ENCODE data around the gene BBC3.
"Not testable (repeated sequence)": the region's sequence is repeated elsewhere in the genome, so short reads cannot be mapped to it uniquely, and the experiment has no call there.

Gene BBC3, protein sequence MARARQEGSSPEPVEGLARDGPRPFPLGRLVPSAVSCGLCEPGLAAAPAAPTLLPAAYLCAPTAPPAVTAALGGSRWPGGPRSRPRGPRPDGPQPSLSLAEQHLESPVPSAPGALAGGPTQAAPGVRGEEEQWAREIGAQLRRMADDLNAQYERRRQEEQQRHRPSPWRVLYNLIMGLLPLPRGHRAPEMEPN

DNA sequence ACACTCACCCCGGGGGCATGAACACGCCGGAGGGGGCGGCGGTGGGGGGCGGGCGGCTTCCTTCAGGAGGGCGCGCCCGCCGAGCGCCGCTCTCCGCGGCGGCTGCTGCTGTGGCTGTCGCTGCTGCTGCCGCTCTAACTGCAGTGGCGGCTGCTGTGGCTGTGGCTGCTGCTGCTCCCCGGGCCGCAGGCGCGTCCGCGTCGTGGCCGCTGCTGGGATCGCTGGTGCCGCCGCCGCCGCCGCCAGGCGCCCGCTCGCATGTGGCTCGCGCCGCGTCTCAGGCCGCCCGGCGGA is at the start of gene BBC3:
BBC3 (minus strand) TSS at position 279 of the 294 bp plus-strand sequence. CDS start 2,768 bp downstream, outside the sequence.
- no peak for DNase-seq (ENCODE audit: low spot score)

DNA sequence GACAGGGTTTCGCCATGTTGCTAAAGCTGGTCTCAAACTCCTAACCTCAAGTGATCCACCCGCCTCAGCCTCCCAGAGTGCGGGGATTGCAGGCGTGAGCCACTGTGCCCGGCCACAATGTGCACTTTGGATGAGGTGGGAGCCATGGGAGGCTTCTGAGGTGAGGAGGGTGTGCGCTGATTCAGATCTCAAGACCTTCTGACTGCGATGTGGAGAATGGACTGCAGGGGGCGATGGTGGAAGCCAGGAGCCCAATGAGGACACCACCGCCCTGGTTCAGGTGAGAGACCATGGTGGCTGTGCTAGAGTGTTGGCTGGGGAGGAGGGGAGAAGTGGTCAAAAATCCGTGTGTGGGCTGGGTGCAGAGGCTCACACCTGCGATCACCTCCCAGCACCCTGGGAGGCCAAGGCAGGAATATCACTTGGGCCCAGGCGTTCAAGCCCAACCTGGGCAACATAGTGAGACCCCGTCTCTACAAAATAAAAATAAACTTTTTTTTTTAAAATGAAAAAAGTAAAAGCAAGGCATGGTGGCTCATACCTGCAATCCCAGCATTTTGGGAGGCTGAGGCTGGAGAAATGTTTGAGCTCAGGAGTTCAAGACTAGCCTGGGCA is 49.3 kb upstream of the BBC3 start:
- DNase-seq (ENCODE audit: low spot score), result peak; percentile 26

DNA sequence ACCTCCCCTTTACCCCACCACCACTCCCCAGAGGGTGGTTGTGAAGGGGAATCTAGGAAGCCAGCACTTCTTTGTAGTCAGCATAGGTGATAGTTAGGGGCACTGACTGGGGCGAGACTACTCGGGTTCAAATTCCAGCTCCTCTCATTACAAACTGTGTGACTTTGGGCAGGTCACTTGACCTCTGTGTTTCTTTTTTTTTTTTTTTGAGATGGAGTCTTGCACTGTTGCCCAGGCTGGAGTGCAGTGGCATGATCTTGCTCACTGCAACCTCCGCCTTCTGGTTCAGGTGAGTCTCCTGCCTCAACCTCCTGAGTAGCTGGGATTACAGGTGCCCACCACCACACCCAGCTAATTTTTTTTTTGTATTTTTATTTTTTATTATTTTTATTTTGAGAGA is 45.5 kb upstream of the BBC3 start:
- DNase-seq (ENCODE audit: low spot score), result not testable (repeated sequence)

DNA sequence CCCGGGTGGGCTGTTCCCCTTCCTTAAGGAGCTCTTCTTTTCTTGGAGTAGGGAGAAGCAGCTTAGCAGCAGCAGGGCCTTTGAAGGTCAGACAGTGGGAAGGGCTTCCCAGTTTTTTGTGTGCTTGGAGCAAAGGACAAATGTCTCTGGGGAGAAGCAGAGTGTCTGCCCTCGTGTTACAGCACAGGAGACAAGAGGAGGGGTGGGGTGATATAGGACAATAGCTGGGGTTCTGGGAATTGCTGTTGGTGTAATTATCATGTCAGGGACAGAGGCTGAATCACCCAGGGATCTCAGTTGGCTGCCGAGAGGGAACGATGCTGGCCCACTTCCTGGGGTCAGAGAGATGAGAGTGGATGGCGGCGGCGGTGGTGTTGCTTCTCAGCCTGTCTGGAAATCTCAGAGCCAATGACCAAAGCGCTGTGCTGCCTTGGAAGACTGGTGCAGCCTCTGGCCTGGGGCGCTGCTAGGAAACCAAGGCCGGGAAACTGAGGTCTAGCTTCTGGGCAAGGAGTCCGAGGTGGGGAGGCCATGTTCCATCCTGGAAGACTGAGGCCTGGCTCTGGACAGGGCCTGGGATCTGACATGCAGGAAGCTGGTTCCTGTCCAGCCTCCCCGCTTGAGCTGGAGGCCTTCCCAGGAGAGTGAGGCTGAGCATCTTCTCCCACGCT is 44.9 kb upstream of the BBC3 start:
- no peak for DNase-seq (ENCODE audit: low spot score)

DNA sequence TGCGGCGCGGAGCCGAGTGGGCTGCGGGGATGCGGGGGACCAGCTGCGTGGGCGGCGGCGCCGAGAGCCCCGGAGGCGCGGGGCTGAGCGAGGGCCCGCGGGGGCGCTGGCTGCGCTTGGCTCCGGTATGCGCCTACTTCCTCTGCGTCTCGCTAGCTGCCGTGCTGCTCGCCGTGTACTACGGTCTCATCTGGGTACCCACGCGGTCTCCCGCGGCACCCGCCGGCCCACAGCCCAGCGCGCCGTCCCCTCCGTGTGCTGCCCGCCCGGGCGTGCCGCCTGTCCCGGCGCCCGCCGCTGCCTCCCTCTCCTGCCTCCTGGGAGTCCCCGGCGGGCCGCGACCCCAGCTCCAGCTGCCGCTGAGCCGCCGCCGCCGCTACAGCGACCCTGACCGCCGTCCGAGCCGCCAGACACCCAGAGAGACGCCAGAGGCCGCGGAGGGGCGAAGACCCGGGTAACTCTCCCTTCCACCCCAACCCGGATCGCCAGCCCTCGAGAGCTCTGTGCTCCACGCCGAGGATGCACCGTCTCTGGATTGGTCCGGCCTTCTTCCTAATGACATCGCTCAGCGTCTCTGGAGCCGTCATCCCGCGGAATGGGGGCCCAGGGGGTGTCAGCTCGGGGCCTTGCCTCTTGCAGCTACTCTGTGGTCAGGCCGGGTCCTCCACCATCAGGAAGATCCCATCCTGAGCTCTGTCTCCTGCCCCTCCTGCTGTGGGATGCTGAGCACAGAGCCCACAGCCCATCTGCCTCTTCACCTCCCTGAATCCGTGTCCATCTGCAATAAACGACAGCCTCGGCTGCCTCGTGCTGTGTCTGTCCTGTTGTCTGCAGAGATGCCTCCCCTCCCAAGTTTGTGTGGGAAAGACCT is 44.1 kb upstream of the BBC3 start:
- DNase-seq (ENCODE audit: low spot score), result no peak

DNA sequence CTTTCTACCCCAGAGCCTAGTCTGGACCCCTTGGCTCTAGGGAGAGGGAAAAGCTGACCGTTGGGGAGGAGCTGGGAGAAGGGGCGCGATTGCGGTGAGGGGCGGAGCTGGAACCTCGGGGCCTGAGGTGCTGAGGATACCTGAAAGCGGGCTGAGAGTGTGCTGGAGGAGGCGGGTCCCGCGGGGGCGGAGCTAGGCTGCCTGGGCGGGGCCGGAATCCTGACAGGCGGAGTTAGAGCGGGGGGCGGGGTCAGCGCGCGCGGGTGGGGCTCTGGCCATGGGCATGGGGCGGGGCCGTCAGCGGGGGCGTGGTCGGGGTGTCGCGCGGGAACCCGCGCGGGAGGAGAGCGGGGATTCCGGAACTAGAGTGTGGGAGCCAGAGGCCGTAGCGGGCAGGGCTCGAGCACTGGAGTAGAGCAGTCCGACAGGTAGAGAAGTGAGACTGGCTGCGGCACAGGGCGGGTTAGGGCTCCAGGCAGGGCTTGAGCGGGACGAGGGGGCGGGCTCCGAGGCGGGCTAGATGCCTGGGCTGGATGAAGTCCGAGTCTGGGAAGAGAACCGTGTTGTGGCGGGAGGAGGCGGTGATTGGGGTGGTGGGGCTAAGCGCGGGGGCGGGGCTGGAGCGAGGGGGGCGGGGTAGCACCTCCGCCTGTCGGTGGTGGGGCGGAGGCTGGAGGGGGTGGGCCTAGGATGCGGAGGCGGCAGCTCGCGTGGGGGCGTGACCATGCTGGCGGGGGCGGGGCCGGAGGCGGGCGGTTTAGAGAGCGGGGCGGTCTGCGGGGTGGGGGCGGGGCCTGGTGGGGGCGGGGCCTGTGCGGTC is 43.3 kb upstream of the BBC3 start, which contains the start of gene INAFM1:
INAFM1 (plus strand) TSS at position 815 of the 820 bp plus-strand sequence. CDS start 35 bp downstream, outside the sequence.
- peak; percentile 92 for DNase-seq (ENCODE audit: low spot score)

DNA sequence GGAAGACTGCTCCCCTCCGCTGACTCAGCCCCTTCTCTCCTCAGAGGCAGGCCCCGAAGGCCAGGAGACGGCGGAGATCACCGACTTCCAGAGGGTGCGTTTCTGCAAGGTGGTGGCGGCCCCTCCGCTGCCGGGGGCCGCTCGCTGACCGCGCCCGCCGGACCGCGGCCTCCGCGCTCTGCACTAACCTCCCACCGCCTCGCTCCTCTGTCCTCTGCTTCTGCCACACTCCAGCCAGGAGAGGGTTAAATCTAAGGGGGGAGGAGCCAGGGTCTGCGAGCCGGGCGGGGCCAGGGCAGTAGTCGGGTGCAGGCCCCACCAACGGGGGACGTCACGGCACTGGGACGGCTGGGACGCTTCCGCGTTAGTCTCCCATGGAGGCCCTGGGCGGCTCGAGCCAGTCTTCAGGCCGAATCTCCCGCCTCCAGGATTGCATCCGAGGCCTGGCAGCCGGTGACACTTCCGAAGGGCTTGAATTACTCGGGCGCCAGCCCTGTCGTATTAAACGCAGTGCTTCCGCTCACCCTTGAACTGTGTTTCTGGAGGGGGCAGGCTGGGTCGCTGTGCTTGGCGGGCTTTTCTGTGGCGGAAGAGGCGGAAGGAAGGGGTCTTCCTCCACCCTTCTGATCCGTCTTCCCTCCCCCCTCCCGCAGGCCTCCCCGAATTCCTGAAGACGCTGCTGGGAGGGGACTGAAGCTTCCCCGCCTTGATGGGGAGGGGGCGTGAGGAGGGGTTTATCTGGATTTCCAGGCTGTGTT is 42.5 kb upstream of the BBC3 start:
- DNase-seq (ENCODE audit: low spot score), result peak; percentile 91

DNA sequence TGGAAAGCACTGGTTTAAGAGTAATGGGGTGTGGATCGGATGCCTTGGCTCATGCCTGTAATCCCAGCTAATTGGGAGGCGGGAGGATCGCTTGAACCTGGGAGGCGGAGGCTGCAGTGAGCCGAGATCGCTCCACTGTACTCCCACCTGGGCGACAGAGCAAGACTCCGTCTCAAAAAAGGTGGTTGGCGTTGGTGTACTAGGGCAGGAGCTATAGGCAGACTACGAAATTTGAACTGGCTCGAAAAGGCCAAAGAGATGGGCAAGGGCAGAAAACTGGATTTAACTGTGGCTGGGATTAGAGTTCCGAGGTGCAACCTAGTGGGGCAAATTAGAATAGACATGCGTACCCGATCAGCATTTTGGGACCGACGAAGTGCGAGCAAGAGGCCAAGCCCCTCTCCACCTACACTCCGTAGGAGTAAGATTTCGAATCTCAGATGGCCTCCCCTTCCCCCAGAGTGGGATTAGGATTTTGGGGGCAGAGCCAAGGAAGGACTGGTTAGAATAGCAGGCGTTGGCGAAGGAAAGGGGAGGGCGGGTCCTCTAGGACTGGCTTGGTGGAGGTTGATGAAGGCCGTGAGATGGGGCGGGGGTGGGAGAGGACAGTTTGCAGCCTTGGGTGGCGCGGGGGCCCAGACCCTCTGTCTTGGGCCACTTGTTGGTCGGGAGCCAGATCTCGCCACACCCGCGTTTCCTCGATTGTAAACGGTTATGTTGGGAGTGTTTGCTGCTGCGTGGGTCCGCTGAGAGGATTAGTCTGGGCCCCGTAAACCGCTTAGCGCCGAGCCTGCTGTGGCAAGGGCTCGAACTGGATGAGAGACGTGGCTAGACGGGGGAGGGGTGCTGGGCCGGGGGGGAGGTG is 41.7 kb upstream of the BBC3 start:
- DNase-seq (ENCODE audit: low spot score), result no peak

DNA sequence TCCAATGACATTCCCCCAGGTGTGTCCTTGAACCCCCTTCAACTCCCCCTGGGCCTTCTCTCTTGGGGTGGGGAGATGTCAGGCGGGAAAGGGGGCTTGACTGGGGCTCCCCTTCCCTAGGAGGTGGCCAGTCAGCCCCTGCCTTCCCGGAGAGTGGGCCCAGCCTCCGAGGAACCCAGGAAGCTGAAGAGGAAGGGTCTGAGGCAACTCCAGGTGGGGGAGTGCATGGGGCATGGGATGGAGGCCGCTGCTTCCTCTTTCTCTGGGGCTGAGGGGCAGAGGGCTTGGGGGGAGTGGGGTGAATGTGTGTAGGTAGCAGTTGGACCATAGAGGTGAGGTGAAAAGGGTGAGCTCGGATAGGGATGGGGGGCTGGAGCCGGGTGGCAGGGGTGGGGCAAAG is 41.0 kb upstream of the BBC3 start:
- DNase-seq (ENCODE audit: low spot score), result no peak

DNA sequence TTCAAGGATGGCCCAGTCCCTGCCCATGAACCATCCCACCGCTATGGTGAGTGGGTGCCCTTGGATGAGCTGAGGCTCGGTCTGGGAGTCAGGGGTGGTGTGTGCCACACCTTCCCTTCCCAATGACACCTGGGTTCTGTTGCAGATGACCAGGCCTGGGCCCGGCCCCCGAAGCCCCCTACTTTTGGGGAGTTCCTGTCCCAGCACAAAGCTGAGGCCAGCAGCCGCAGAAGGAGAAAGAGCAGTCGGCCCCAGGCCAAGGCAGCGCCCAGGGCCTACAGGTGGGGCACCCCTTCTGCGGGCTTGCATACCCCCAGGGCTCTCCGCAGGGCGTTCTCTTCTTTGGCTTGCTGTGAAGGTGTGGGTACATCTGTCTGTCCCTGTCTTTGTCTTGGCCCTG is 39.4 kb upstream of the BBC3 start:
- DNase-seq (ENCODE audit: low spot score), result no peak

DNA sequence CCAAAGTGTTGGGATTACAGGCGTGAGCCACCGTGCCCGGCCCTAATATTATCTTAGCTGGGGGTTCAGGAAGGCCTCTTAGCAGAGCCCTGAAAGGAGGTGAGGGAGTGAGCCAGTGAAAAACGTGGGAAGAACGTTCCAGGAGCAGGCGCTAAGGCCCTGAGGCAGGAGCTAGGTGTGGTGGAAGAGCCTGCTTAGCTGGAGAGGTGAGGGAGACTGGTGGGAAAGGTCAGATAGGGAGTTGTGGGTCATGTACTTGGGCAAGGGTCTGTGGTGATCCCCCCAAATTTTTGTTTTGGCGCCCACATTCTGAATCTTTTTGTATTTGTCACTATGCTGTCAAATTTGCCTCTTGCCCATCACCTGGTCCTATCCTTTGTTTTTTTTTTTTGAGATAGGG is 38.6 kb upstream of the BBC3 start:
- no peak for DNase-seq (ENCODE audit: low spot score)

DNA sequence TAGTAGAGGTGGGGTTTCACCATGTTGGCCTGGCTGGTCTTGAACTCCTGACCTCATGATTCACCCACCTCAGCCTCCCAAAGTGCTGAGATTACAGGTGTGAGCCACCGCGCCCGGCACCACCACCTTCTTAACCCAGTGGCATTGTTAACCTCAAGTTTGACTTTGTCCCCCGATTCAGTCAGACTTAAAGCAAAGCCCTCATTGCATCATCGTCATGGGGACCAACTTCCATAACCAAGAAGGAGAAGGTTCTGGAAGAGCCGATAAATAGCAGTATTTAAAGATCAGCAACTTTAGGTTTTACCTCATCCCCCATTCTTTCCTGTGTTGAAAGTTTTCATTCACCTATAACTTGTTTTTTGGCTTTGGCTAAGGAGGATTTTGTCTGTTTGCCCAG is 37.0 kb upstream of the BBC3 start:
- DNase-seq (ENCODE audit: low spot score), result no peak

DNA sequence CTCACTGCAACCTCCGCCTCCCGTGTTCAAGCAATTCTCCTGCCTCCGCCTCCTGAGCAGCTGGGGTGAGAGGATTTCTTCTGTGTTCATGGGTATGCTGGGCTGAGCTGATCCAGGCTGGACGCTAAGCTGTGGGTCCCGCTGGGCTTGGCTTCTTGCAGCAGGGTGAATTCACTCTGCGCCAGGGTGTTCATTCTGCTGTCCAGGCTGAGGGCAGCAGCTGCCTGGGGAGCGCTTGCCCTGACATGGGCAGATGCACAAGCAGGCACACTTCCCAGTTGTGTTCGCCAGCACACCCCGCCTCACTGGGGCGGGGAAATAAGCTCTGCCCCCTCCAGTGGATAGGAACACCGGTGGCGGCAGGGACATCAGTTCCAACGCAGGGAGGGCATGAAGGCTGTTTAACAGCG is 36.4 kb upstream of the BBC3 start:
- no peak for DNase-seq (ENCODE audit: low spot score)

DNA sequence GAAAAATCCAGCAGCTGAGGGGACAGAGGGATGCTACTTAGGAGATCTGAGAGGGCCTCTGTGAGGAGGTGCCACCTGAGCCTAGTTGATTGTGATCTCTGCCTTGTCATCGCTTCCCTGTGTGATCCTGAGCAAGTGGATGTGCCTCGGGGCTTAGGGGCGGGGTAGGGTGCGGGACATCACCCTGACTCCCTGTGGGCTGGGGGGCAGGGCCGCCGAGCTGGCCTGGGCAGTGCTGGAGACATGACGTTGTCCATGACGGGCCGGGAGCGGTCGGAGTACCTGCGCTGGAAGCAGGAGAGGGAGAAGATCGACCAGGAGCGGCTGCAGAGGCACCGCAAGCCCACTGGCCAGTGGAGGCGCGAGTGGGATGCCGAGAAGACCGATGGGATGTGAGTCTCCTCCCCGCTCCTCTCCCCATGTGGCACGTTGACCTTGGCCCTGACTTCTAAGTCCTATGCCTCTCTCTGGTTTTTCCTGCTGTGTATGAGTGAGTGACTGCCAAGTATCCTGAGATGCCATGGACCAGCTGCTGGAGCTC is 35.5 kb upstream of the BBC3 start:
- DNase-seq (ENCODE audit: low spot score), result no peak

DNA sequence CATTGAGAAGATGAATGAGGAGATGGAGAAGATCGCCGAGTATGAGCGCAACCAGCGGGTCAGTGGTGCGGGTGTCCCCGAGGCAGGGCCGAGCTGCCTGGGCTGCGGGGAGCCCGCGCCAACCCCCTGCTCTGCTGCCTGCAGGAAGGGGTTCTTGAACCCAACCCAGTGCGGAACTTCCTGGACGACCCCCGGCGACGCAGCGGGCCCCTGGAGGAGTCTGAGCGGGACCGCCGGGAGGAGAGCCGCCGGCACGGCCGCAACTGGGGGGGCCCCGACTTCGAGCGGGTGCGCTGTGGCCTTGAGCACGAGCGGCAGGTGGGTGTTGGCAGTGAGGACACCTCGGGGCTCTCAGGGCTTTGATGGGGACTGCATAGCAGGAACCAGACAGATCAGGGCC is 33.6 kb upstream of the BBC3 start:
- DNase-seq (ENCODE audit: low spot score), result no peak

DNA sequence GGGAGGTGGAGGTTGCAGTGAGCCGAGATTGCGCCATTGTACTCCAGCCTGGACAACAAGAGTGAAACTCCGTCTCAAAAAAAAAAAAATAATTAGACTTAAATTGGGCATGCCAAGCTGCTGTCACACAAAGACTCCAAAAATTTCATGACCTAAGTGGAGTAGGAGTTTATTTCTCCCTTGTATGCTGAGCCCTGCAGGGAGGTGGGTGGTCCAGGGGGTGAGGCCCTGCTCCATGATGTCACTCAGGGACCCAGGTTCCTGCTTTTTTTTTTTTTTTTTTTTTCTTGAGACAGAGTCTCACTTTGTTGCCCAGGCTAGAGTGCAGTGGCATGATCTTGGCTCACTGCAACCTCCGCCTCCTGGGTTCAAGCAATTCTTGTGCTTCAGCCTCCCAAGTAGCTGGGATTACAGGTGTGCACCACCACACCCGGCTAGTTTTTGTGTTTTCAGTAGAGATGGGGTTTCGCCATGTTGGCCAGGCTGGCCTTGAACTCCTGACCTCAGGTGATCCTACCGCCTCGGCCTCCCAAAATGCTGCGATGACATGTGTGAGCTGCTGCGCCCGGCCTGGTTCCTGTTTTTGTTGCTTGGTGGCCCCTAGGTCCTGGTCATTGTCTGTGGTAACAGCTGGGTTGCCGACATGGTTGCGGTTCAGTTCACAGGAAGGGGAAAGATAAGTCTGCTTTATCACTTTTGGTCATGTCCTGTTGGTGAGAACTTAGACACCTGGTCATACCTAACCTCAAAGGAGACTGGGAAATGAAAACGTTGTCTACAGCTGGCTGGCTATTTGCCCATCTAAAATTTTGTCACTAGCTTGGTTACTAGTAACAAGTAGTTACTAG is 31.2 kb upstream of the BBC3 start:
- DNase-seq (ENCODE audit: low spot score), result not testable (repeated sequence)

DNA sequence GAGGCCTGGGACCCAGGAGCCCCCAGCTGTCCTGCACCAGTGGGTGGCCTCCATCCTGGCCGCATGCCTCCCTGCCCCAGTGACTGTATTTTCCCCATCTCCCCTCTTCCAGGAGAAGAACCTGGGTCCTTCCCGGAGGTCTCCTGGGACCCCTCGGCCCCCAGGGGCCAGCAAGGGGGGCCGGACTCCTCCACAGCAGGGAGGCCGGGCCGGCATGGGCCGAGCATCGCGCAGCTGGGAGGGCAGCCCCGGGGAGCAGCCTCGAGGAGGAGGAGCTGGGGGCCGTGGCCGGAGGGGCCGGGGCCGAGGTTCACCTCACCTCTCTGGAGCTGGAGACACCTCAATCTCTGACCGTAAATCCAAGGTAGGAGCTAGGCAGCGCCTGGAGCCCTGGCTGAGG is 29.5 kb upstream of the BBC3 start:
- no peak for DNase-seq (ENCODE audit: low spot score)

DNA sequence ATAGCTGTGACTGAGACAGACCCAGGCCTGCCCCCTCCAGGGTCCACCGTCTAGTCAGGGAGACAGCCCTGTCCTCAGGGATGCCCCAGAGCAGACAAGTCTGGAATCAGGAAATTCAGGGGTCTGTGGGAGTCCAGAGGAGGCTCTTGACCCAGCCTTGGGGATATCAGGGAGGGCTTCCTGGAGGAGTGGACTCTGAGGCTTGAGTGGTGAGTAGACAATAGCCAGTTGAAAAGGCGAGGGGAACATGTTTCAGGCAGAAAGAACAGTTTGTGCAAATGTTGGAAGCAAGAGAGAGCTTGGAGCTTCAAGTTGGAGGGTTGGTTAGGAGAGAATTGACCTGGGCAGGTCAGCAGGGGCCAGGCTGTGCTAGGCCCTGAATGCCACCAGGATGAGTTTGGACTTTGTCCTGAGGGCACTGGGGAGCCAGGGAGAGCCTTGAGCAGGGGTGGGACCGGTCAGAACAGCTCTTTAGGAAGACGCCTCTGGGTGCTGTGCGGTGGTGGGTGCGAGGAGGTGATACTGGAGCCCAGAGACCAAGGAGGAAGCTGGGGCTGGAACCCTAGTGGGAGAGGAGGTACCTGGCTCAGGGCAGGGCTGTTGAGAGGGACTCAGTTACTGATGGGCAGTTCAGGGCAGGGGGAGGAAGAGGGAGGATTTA is 28.0 kb upstream of the BBC3 start:
- no peak for DNase-seq (ENCODE audit: low spot score)

All from germinal center (tissue), 1 donor.